Sigmoid colon (tissue), 7 donors: ENCODE results near the gene ROMO1. TPM values are rescaled to one million over a fixed set of nuclear protein-coding genes. Genes with fewer than 3 reads are reported as not detected.

ENCODE experiments used
- DNase-seq: peaks from one replicate; pipeline ENCODE4 v3.0.0-alpha.2; 2019
- H3K27ac ChIP-seq, 4 donors: fragments of 200-600 bp; sonication (generic); one replicate each; pipeline ENCODE4 v1.5.1; 2016 to 2019; ENCODE audit warnings: mild to moderate bottlenecking in 1 of 4
- H3K27me3 ChIP-seq, 3 donors: fragments of 200-600 bp; sonication (generic); one replicate each; pipeline ENCODE4 v1.5.1; 2019; ENCODE audit warnings: mild to moderate bottlenecking in 1 of 3
- H3K36me3 ChIP-seq, 4 donors: fragments of 200-600 bp; sonication (generic); one replicate each; pipeline ENCODE4 v1.5.1; 2016 to 2019
- H3K4me1 ChIP-seq, 4 donors: fragments of 200-600 bp; sonication (generic); one replicate each; pipeline ENCODE4 v1.5.1; 2017 to 2019
- H3K4me3 ChIP-seq, 4 donors: fragments of 200-600 bp; sonication (generic); one replicate each; pipeline ENCODE4 v1.5.1; 2017 to 2019; ENCODE audit warnings: mild to moderate bottlenecking in 2 of 4, moderate library complexity in 1 of 4
- H3K9me3 ChIP-seq, 4 donors: fragments of 200-600 bp in 3 of 4; sonication (generic) in 3 of 4; one replicate each; pipeline versions ENCODE4 v1.5.1 to v1.6.1; 2013 to 2019
- CTCF ChIP-seq, 4 experiments: fragments of 450-650 bp in 3 of 4; fragments of 200-600 bp in 1 of 4; IDR thresholded peaks; one replicate each; pipeline ENCODE4 v1.5.1; 2016 to 2019; ENCODE audit warnings: antibody characterized with exemption in 4 of 4, mild to moderate bottlenecking in 3 of 4, moderate library complexity in 2 of 4
- EP300 ChIP-seq, 4 donors: sonication (generic); formaldehyde crosslinking; IDR thresholded peaks; one replicate each; pipeline ENCODE4 v1.6.1; 2017; ENCODE audit warnings: antibody characterized with exemption in 4 of 4
- POLR2A ChIP-seq, 2 donors: fragments of 450-650 bp; IDR thresholded peaks; one replicate each; pipeline ENCODE4 v1.6.1; 2016; ENCODE audit warnings: antibody characterized with exemption in 2 of 2, mild to moderate bottlenecking in 2 of 2, moderate library complexity in 2 of 2
- POLR2AphosphoS5 ChIP-seq, 4 donors: sonication (generic); formaldehyde crosslinking; IDR thresholded peaks; one replicate each; pipeline ENCODE4 v1.6.1; 2017; ENCODE audit warnings: antibody characterized with exemption in 4 of 4
- WGBS, 2 donors: extraction: QIAGEN DNeasy Blood & Tissue Kit; methylation state at CpG; one replicate each; pipeline ENCODE4 v1.1.7; 2013; 5-methylcytosine and 5-hydroxymethylcytosine counted together
- intact Hi-C: fragments of 100-400 bp; cut with DNase I; formaldehyde crosslinking; loops from one replicate; pipeline ENCODE4 v1.15.1; 2023
- polyA plus RNA-seq, 3 donors: library from polyadenylated mRNA; stranded (reverse); fragments of 200-250 nt; gene quantifications; one replicate each; pipeline ENCODE4 v1.2.3, GENCODE V29; 2013
- total RNA-seq, 4 donors: library from RNA; depleted of rRNA; stranded (reverse); fragments of >200 nt; gene quantifications; one replicate each; pipeline ENCODE4 v1.1.0, GENCODE V29; 2016
- donor health status: healthy with polysubstance abuse.
- donor health status: Bipolar disorder and iron deficiency.
- donor health status: healthy.

ROMO1 gene
- 100 to 1,000 TPM; 206 to 512 (median 398) TPM for total RNA-seq
- polyA plus RNA-seq: 100 to 1,000 TPM; 332 to 621 (median 592) TPM

DNA sequence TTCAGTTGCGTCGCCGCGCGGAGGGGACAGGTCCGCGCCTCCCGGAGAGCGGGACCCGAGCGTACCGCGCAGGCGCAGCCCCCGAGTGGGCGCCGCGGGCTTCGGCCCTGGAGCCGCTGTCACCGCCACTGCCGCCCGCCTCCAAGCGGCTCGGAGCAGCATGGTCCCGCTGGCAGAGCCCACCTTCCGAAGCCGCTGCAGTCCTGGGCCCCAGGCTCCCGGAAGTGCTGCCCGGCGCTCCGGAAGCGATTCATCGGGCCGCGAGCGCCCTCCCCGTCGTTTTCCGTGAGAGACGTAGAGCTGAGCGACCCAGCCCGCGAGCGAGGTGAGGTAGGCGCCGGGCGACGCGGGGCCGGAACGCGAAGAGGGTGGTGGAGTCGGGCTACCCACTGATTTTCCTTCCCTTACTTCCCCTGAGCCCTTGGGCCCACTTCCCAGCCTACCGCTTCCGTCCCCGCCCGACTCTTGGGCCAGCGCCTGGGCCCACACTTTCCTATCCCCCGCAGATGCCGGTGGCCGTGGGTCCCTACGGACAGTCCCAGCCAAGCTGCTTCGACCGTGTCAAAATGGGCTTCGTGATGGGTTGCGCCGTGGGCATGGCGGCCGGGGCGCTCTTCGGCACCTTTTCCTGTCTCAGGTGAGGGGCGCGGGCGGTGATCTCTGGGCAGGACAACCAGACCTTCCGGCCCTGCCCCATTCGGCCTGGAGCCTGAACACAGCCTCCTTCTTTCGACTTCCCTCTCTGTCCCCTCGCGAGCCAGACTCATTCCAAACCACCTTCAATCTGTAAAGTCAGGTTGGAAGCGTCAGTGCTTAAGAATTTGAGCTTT lies at the start of gene ROMO1, which contains the start of gene NFS1:
Gene ROMO1 (plus strand): TSS at position 279 of the 830 bp plus-strand sequence. CDS start 228 bp downstream, at position 507.
Gene NFS1 (minus strand): TSS at position 226 of the 830 bp plus-strand sequence. CDS start 64 bp downstream, at position 162.
- 0% methylated on average over 81 of the region's 81 CpGs for WGBS, 2 donors

DNA sequence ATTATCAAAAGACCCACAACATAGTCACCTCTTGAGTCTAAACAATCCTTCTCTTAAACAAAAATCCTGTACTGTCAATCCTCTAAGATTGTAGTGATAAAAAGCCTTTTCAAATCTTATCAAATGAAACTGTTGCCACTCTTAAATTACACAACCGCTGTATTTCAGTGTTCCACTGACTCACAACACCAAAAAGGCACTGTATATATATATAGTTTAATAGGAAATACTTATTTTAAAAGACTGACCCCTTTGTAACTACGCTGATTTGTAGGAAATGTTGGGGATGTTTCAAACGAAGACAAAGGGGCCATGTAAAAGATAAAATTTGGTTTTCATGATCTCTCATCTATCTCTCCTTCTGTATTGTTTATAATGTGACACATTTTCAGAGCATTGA lies 48.6 kb upstream of the ROMO1 start:
- WGBS, 2 donors: 82 to 83% methylated on average over 3 of the region's 3 CpGs
- Histone ChIP-seq H3K4me1 (peaks cover 0 to 67% (median 61%) of the 10 kb centered on the region in 4 donors), H3K4me3 (no peak overlapping the region), H3K27ac (peak overlapping the region in 3 of 4 donors; percentile 2 to 55 (median 48)), H3K36me3 (peaks cover 13 to 34% (median 16%) of the 10 kb centered on the region in 4 donors), H3K27me3 (no peaks in the 10 kb centered on the region), H3K9me3 (no peaks in the 10 kb centered on the region)
- DNase-seq: no peak
- no peak for TF ChIP-seq POLR2AphosphoS5 (IDR thresholded peaks at IDR 0.05)
- TF ChIP-seq POLR2A (IDR thresholded peaks at IDR 0.05): no peak
- TF ChIP-seq CTCF (IDR thresholded peaks at IDR 0.05): no peak
- no peak for TF ChIP-seq EP300 (IDR thresholded peaks at IDR 0.05)
- intact Hi-C loops: no loop called here

More for the DNA sequence above, at the start of gene ROMO1, which contains the start of gene NFS1:
- intact Hi-C loops: loop anchor here (2.0 to 10.0 kb wide), 4 partner anchors 82 to 235 kb away; partner anchors contain the start of genes ERGIC3 and SPAG4
- Histone ChIP-seq H3K9me3 (no peaks in the 10 kb centered on the region), H3K4me1 (peaks cover 0 to 28% (median 24%) of the 10 kb centered on the region in 4 donors), H3K36me3 (peaks cover 16 to 53% (median 17%) of the 10 kb centered on the region in 4 donors), H3K27ac (peak within 1 kb of the TSS; percentile 87 to 92 (median 90)), H3K4me3 (peak within 1 kb of the TSS; percentile 78 to 93 (median 90)), H3K27me3 (no peaks in the 10 kb centered on the region)
- peak; percentile 92 for DNase-seq
- no peak for TF ChIP-seq EP300 (IDR thresholded peaks at IDR 0.05)
- TF ChIP-seq POLR2A (IDR thresholded peaks at IDR 0.05): peak; percentile 46 to 61
- peak; percentile 71 to 90 (median 85) for TF ChIP-seq POLR2AphosphoS5 (IDR thresholded peaks at IDR 0.05)
- peak in 1 of 4 experiments; percentile 20 for TF ChIP-seq CTCF (IDR thresholded peaks at IDR 0.05)

GRCh38 chr20:35651958-35652357 lies 47.2 kb upstream of the ROMO1 start:
- Histone ChIP-seq H3K9me3 (no peaks in the 10 kb centered on the region), H3K27me3 (no peaks in the 10 kb centered on the region), H3K4me1 (peaks cover 0 to 80% (median 69%) of the 10 kb centered on the region in 4 donors), H3K27ac (peak overlapping the region in 2 of 4 donors; percentile 23 to 48), H3K4me3 (no peak overlapping the region), H3K36me3 (peaks cover 13 to 34% (median 16%) of the 10 kb centered on the region in 4 donors)
- DNase-seq: no peak
- intact Hi-C loops: no loop called here
- TF ChIP-seq EP300 (IDR thresholded peaks at IDR 0.05) (no peak), POLR2A (IDR thresholded peaks at IDR 0.05) (no peak), CTCF (IDR thresholded peaks at IDR 0.05) (no peak), POLR2AphosphoS5 (IDR thresholded peaks at IDR 0.05) (no peak)

- Histone ChIP-seq H3K36me3 (peaks cover 13 to 34% (median 16%) of the 10 kb centered on the region in 4 donors), H3K4me1 (peaks cover 0 to 86% (median 75%) of the 10 kb centered on the region in 4 donors), H3K9me3 (no peaks in the 10 kb centered on the region), H3K27ac (peak overlapping the region in 1 of 4 donors; percentile 48), H3K4me3 (no peak overlapping the region), H3K27me3 (no peaks in the 10 kb centered on the region)
- TF ChIP-seq POLR2AphosphoS5 (IDR thresholded peaks at IDR 0.05) (no peak), CTCF (IDR thresholded peaks at IDR 0.05) (no peak), EP300 (IDR thresholded peaks at IDR 0.05) (no peak), POLR2A (IDR thresholded peaks at IDR 0.05) (no peak)
- DNase-seq: no peak
- 97 to 98% methylated on average over 13 of the region's 13 CpGs for WGBS, 2 donors
- intact Hi-C loops: no loop called here
These were observed 46.4 kb upstream of the ROMO1 start for GRCh38 chr20:35652641-35653429.
